Right cardiac atrium (tissue), 5 donors: ENCODE measurements around the gene RBM19. TPM values are rescaled to one million over a fixed set of nuclear protein-coding genes. Genes with fewer than 3 reads are reported as not detected.

ENCODE experiments used
- ATAC-seq, 2 donors: fragments of 200-7000 bp; cut with Tn5 transposase; one replicate each; pipeline versions ENCODE4 v1.8.0 to v1.9.1; 2020; ENCODE audit warnings: moderate library complexity in 2 of 2, mild to moderate bottlenecking in 1 of 2
- DNase-seq, 3 donors: peaks; one replicate each; pipeline ENCODE4 v3.0.0-alpha.2; 2020
- H3K27ac ChIP-seq: one replicate; pipeline ENCODE4 v1.5.1; 2013; ENCODE audit warnings: mild to moderate bottlenecking, low read length, control low read depth, moderate library complexity
- H3K27me3 ChIP-seq: one replicate; pipeline ENCODE4 v1.6.1; 2013; ENCODE audit not compliant: control insufficient read depth, insufficient read depth
- H3K4me1 ChIP-seq: one replicate; pipeline ENCODE4 v1.6.1; 2013; ENCODE audit warnings: low read length; ENCODE audit not compliant: control insufficient read depth, insufficient read depth
- H3K4me3 ChIP-seq: one replicate; pipeline ENCODE4 v1.5.1; 2013; ENCODE audit warnings: low read length, control low read depth
- H3K9me3 ChIP-seq: one replicate; pipeline ENCODE4 v1.6.1; 2013; ENCODE audit warnings: low read length; ENCODE audit not compliant: control insufficient read depth
- WGBS: extraction: QIAGEN DNeasy Blood & Tissue Kit; methylation state at CpG from one replicate; pipeline ENCODE4 v1.1.7; 2013; 5-methylcytosine and 5-hydroxymethylcytosine counted together
- intact Hi-C, 4 donors: fragments of 100-400 bp; cut with DNase I; formaldehyde crosslinking; loops; one replicate each; pipeline versions ENCODE4 v1.11.0 to v1.14.0; 2022 to 2023
- polyA plus RNA-seq: library from polyadenylated mRNA; stranded (reverse); fragments of 200-250 nt; gene quantifications from one replicate; pipeline ENCODE4 v1.2.3, GENCODE V29; 2013
- total RNA-seq, 4 donors: library from RNA; stranded (reverse); fragmentation: NEBNext Ultra II Directional; extraction: Animal tissue kit (Norgen Biotek cat#: 25700); gene quantifications; one replicate each; pipeline ENCODE4 v1.2.1, GENCODE V29; 2021
- donor health status: healthy with polysubstance abuse.
- donor health status: DM: no; HTN: yes; CAD: no.
- donor health status: DM: no; HTN: no; CAD: no.
- donor health status: DM: no; HTN: yes; CAD: no; lungs with severe emphysema.
- donor health status: DM: yes; HTN: yes; CAD: no.

RBM19 gene
- total and polyA plus RNA-seq, 5 donors, result 12.7 to 21.7 (median 17.1) TPM

- Histone ChIP-seq H3K9me3 (no peaks in the 10 kb centered on the region), H3K4me1 (peaks cover 22% of the 10 kb centered on the region), H3K27me3 (no peaks in the 10 kb centered on the region), H3K4me3 (no peak overlapping the region), H3K27ac (no peak overlapping the region)
- no peak for ATAC-seq
- 72% methylated on average over 24 of the region's 24 CpGs for WGBS
- intact Hi-C loops, result no loop called here
- DNase-seq, result no peak
Observed at GRCh38 chr12:113852695-113853490, 113.2 kb downstream of the RBM19 start.

GRCh38 chr12:113852264-113852663 is 113.9 kb downstream of the RBM19 start:
- H3K9me3 ChIP-seq, result no peaks in the 10 kb centered on the region
- H3K27ac ChIP-seq, result no peak overlapping the region
- intact Hi-C loops, result no loop called here
- no peak for ATAC-seq
- no peak overlapping the region for H3K4me3 ChIP-seq
- 74% methylated on average over 5 of the region's 5 CpGs for WGBS
- DNase-seq, result no peak
- no peaks in the 10 kb centered on the region for H3K27me3 ChIP-seq
- peaks cover 22% of the 10 kb centered on the region for H3K4me1 ChIP-seq

DNA sequence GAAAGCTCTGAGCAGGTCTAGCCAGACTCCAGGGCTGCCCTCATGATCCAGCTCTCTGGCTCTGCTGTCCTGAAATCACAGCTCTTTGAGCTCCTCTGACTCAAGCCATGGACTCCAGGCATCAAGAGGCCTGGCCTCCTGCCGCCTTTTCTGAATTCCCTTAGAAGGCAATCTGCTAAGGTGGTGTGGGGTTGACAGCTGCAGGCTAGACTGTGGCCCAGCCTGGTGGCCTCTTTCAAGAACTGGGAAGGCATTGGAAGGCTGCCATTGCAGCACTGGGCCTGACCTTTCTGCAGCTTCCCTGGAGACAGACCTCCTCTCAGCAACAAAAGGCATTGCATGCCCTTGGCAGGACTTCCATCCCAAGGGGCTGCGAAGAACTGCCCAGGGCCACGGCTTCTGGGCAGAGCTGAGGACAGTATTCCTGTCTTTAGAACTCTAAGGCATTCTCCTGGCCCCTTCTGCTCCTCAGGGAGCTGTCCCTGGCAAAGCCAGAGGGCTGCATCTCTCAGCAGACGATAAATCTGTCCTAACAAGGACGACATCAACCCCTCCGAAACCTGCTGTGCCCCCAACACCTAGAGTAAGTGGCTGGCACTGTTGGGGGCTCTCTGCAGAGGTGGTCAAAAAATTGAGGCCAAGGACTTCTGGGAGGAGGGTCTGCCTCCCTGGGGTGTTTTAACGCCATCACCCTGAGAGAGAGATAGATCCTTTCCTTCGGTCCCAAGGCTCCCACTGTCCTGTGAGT is 115.6 kb downstream of the RBM19 start:
- H3K4me1 ChIP-seq, result peaks cover 18% of the 10 kb centered on the region
- H3K4me3 ChIP-seq, result no peak overlapping the region
- H3K9me3 ChIP-seq, result no peaks in the 10 kb centered on the region
- H3K27me3 ChIP-seq, result no peaks in the 10 kb centered on the region
- ATAC-seq, result peak; percentile 84 to 87
- intact Hi-C loops, result no loop called here
- 49% methylated on average over 8 of the region's 8 CpGs for WGBS
- peak overlapping the region; percentile 93 for H3K27ac ChIP-seq
- peak; percentile 88 to 90 (median 89) for DNase-seq

- Histone ChIP-seq H3K4me1 (peaks cover 18% of the 10 kb centered on the region), H3K4me3 (no peak overlapping the region), H3K27me3 (no peaks in the 10 kb centered on the region), H3K9me3 (no peaks in the 10 kb centered on the region), H3K27ac (no peak overlapping the region)
- no peak for DNase-seq
- intact Hi-C loops, result no loop called here
- no peak for ATAC-seq
- WGBS, result 87% methylated on average over 3 of the region's 3 CpGs
Observed at GRCh38 chr12:113847856-113848255, 118.3 kb downstream of the RBM19 start.

- Histone ChIP-seq H3K9me3 (no peaks in the 10 kb centered on the region), H3K27ac (no peak overlapping the region), H3K4me1 (peaks cover 14% of the 10 kb centered on the region), H3K4me3 (no peak overlapping the region), H3K27me3 (no peaks in the 10 kb centered on the region)
- WGBS, result 92% methylated on average over 18 of the region's 18 CpGs
- ATAC-seq, result no peak
- DNase-seq, result no peak
- intact Hi-C loops, result no loop called here
Observed at GRCh38 chr12:113846883-113847755, 119.0 kb downstream of the RBM19 start.

DNA sequence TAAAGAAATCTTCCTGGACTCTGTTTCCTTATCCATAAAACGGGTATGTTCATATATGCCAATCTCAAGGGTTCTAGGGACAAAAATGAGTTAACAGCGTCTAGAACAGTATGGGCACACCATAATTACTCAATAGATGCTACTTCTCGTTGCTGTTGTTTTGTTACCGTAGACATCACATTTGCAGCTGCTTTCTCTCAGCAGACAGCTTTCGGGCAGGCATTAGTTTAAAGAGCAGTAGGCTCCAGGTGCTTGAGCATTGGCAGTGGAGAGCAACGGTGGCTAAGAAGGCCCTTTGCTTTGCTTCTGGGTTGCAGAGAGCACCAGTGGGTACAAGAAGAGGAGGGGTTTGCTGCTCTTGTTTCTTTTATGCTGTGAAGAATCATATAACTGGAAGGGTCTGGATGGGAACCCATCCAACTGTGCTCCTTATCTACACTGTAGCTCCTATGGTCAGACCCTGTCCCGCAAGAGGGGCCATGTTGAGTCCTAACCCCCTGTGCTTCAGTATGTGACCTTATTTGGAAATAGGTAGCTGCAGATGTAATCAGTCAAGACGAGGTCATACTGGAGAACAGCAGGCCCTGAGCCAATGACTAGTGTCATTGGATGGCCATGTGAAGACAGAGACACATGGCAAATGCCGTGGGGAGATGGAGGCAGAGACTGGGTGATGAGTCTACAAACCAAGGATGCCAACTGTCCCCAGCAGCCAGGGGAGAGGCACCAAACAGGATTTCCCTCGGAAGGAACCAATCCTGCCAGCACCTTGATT is 120.0 kb downstream of the RBM19 start:
- Histone ChIP-seq H3K4me1 (peaks cover 13% of the 10 kb centered on the region), H3K27ac (no peak overlapping the region), H3K9me3 (no peaks in the 10 kb centered on the region), H3K4me3 (no peak overlapping the region), H3K27me3 (no peaks in the 10 kb centered on the region)
- no peak for DNase-seq
- intact Hi-C loops, result no loop called here
- 68% methylated on average over 10 of the region's 10 CpGs for WGBS
- no peak for ATAC-seq

DNA sequence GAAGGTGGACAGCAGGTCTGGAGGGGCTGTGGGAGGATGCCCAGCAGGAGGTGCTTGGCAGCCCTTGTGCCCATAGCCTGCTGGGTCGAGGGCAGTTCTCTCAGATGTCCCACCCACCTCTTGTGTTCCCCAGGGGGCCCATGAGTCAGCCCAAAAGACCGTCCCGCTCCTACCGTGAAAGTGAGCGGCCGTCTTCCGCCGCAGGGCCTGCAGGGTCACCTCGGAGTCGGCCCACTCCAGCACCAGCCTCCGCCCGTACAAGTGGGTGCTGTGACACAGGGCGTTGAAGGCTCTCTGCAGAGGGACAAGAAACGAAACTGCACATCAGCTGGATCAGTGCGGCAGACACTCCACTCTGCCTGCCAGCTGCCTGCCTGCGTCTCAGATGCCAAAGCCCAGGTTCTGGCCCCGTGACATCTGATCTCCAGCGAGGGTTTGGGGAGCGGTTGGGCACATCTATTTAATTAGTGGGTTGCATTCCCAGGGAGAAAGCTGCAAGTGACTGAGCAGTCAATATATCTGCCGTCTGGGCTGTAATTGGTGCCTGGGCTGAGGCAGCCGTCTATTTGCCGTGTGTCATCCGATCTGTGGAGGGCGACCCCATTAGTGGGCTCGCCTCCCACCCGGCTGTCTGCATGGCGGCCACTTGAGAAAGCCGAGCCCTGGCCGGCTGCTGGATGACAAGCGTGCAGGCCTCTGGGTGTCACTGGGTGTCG is 121.5 kb downstream of the RBM19 start:
- Histone ChIP-seq H3K27ac (peak overlapping the region; percentile 3), H3K9me3 (no peaks in the 10 kb centered on the region), H3K4me3 (no peak overlapping the region), H3K4me1 (peaks cover under 1% of the 10 kb centered on the region), H3K27me3 (no peaks in the 10 kb centered on the region)
- 72% methylated on average over 31 of the region's 31 CpGs for WGBS
- intact Hi-C loops, result no loop called here
- ATAC-seq (peak; percentile 56), DNase-seq (peak in 2 of 3 donors; percentile 21 to 61)

DNA sequence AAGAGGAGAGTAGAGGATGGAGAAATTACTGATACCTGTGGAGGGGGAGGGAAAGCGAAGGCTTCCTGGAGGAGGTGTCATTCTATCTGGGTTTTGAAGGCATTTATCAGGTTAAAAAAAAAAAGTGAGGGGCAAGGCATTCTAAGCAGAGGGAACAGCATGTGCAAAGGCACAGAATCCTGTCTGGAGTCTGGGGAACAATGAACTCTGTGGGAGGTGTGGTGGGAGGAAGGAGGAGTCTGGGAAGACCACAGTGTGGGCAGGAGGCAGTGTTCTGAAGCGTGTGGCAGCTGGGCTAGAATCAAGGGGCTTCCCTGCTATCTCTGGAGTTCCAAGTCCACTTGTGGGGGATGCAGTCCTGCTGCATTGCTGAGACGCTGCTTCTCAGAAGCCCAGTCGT is 123.4 kb downstream of the RBM19 start:
- intact Hi-C loops, result no loop called here
- Histone ChIP-seq H3K4me1 (peaks cover 3% of the 10 kb centered on the region), H3K9me3 (no peaks in the 10 kb centered on the region), H3K27ac (no peak overlapping the region), H3K27me3 (no peaks in the 10 kb centered on the region), H3K4me3 (no peak overlapping the region)
- no peak for DNase-seq
- WGBS, result 90% methylated on average over 4 of the region's 4 CpGs
- ATAC-seq, result no peak

- no peaks in the 10 kb centered on the region for H3K9me3 ChIP-seq
- DNase-seq (no peak), ATAC-seq (no peak)
- intact Hi-C loops, result no loop called here
- H3K4me3 ChIP-seq, result no peak overlapping the region
- no peak overlapping the region for H3K27ac ChIP-seq
- WGBS, result 88% methylated on average over 3 of the region's 3 CpGs
- H3K4me1 ChIP-seq, result peaks cover 3% of the 10 kb centered on the region
- no peaks in the 10 kb centered on the region for H3K27me3 ChIP-seq
Observed at GRCh38 chr12:113841786-113842185, 124.3 kb downstream of the RBM19 start.
